COLO668 (cell line): Measurements from ENCODE around the gene STIP1.
A peak's percentile ranks its signal among the peaks of the same experiment; 100 is the strongest.

ENCODE experiments used
- DNase-seq: peaks from one replicate; lab custom pipeline; 2025; ENCODE audit not compliant: unreplicated experiment; lab: John Stamatoyannopoulos, UW

Gene STIP1

GRCh38 chr11:64185693-64186491 is at the start of gene STIP1:
STIP1 (plus strand) TSS chr11:64186171; CDS start chr11:64186262, 91 bp downstream.
- peak; percentile 100 for DNase-seq

- no peak for DNase-seq
Observed at GRCh38 chr11:64136765-64137441, 49.1 kb upstream of the STIP1 start.

GRCh38 chr11:64138398-64138797 is 47.6 kb upstream of the STIP1 start:
- DNase-seq, result no peak

GRCh38 chr11:64139049-64139448 is 46.9 kb upstream of the STIP1 start:
- no peak for DNase-seq

- DNase-seq, result no peak
Observed at GRCh38 chr11:64140082-64140481, 45.9 kb upstream of the STIP1 start.

- no peak for DNase-seq
Observed at GRCh38 chr11:64141081-64141783, 44.7 kb upstream of the STIP1 start.

- no peak for DNase-seq
Observed at GRCh38 chr11:64144587-64145472, 41.1 kb upstream of the STIP1 start.

GRCh38 chr11:64146036-64146955 is 39.7 kb upstream of the STIP1 start:
- peak; percentile 64 for DNase-seq

- DNase-seq, result peak; percentile 74
Observed at GRCh38 chr11:64148226-64148916, 37.6 kb upstream of the STIP1 start.

GRCh38 chr11:64148917-64149617 is 36.9 kb upstream of the STIP1 start:
- no peak for DNase-seq

- no peak for DNase-seq
Observed at GRCh38 chr11:64150051-64150450, 35.9 kb upstream of the STIP1 start.

- peak; percentile 14 for DNase-seq
Observed at GRCh38 chr11:64150481-64151239, 35.3 kb upstream of the STIP1 start.

- no peak for DNase-seq
Observed at GRCh38 chr11:64151337-64151736, 34.6 kb upstream of the STIP1 start.

GRCh38 chr11:64152841-64153691 is 32.9 kb upstream of the STIP1 start:
- DNase-seq, result peak; percentile 55

GRCh38 chr11:64153812-64154211 is 32.2 kb upstream of the STIP1 start:
- no peak for DNase-seq

- no peak for DNase-seq
Observed at GRCh38 chr11:64156235-64157011, 29.5 kb upstream of the STIP1 start.
